GM19324 (cell line): ENCODE data around the gene PCDHGA5.
"Not testable (repeated sequence)": the region's sequence is repeated elsewhere in the genome, so short reads cannot be mapped to it uniquely, and the experiment has no call there.

Experiments used
- ATAC-seq: cut with Tn5 transposase; IDR thresholded peaks from one replicate; pipeline ENCODE4 v1.9.1; 2021; ENCODE audit warnings: mild to moderate bottlenecking, moderate library complexity; ENCODE audit not compliant: unreplicated experiment, low FRiP score

PCDHGA5 gene

GRCh38 chr5:141411575-141411974 is 47.6 kb downstream of the PCDHGA5 start:
- ATAC-seq = no peak

- peak; percentile 64 for ATAC-seq
Measured at GRCh38 chr5:141412854-141413539, 49.0 kb downstream of the PCDHGA5 start, which contains the start of gene PCDHGA10. Gene PCDHGA10 (plus strand): TSS chr5:141412987. CDS start chr5:141413176, 189 bp downstream.

- ATAC-seq = no peak
Measured at GRCh38 chr5:141413540-141414069, 49.6 kb downstream of the PCDHGA5 start.

GRCh38 chr5:141414548-141415274 is 50.7 kb downstream of the PCDHGA5 start:
- ATAC-seq = not testable (repeated sequence)

- not testable (repeated sequence) for ATAC-seq
Measured at GRCh38 chr5:141415275-141415618, 51.3 kb downstream of the PCDHGA5 start.
